ENCODE results near the gene CCDC69. TPM values are rescaled to one million over a fixed set of nuclear protein-coding genes. Genes with fewer than 3 reads are reported as not detected.

Gene CCDC69
- total RNA-seq, 6 experiments from 2014 or later, result 11.8 to 30.9 (median 22.9) TPM

DNA sequence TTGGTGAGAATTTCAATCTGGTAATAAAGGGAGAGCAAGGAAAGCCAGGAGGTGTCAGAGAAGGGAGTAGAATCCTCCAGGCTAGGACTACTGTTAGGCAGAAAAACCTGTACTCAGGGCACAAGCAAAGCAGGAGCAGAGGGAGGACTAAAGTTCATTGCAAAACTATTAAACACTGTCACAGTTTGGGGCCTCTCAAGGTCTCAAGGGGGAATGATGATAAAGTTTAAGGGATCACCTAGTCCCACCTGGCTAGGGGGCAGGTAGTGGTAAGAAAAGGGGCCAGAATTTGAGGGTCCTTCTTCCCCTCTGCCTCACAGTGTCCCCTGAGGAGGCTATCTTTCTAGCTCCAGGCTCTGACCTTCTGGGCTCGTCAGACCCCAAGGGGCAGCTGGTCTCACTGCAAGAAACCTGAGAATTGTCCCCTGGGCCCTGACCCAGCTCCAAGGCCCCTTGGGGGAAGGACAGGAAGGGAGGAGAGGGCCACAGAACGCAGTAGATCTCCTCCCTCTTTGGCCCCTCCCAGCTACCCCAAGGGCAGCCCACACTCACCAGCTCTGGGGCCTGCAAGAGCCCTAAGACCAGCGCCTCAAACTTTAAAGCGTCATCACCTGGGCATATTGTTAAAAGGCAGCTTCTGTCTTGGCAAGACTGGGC lies 974 bp downstream of the CCDC69 start:
- H3K4me1 ChIP-seq, result peaks cover 0 to 20% (median 3%) of the 10 kb centered on the region in 4 donors
- no peaks in the 10 kb centered on the region for H3K27me3 ChIP-seq
- peak overlapping the region; percentile 70 to 92 (median 83) for H3K27ac ChIP-seq
- peak; percentile 64 to 76 (median 66) for ATAC-seq
- H3K4me3 ChIP-seq, result peak overlapping the region; percentile 77 to 91 (median 82)
- no peaks in the 10 kb centered on the region for H3K9me3 ChIP-seq
- TF ChIP-seq CTCF (IDR thresholded peaks at IDR 0.05), result no peak
- TF ChIP-seq POLR2A (IDR thresholded peaks at IDR 0.05), result no peak
- WGBS (ENCODE audit: insufficient coverage, low coverage, low lambda C conversion rate, missing lambda C conversion rate), result 0% methylated on average over 1 of the region's 4 CpGs
- DNase-seq, result peak; percentile 47 to 67 (median 67)
- no peaks in the 10 kb centered on the region for H3K36me3 ChIP-seq
- intact Hi-C loops (cut with DNase I), result no loop called here

DNA sequence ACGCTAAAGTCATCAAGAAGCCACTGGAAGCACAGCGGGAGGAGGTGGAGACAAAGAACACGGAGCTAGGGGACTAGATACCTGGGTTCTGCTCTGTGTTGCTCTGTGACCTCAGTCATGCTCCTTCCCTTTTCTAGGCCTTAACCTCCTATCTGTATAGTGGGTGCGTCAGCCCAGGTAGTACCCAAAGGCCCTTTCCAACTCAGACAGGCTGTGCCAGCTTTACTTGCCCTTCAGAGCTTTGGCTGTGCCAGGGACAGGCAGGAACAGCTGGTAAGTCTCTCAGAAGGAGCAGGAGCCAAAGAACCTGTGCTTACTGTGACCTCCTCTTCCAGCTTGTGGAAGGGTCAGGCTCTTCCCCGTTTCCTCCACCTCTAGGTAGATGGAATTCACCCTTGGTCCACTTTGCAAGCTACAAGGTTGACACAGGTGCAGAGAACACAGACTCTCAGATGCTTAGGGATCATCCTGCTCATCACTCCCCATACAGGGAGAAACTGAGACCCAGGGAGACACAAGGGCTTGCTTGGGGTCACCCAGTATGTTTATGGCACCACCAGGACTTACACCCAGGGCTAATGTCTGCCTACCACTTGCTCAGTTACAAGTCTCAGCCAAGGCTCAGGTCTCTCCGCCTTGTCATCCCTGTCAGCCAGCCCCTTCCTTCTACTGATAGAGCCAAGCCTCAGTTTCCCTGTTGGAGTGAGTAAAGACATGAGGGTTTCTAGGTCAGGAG lies 1.7 kb downstream of the CCDC69 start:
- no peaks in the 10 kb centered on the region for H3K27me3 ChIP-seq
- 93% methylated on average over 5 of the region's 6 CpGs for WGBS (ENCODE audit: insufficient coverage, low coverage, low lambda C conversion rate, missing lambda C conversion rate)
- DNase-seq (no peak), ATAC-seq (no peak)
- H3K27ac ChIP-seq, result peak overlapping the region in 1 of 3 donors; percentile 83
- H3K9me3 ChIP-seq, result no peaks in the 10 kb centered on the region
- H3K36me3 ChIP-seq, result no peaks in the 10 kb centered on the region
- peak overlapping the region in 2 of 3 donors; percentile 77 to 82 for H3K4me3 ChIP-seq
- peaks cover 0 to 20% (median 3%) of the 10 kb centered on the region in 4 donors for H3K4me1 ChIP-seq
- intact Hi-C loops (cut with DNase I), result no loop called here
- TF ChIP-seq POLR2A (IDR thresholded peaks at IDR 0.05) (no peak), CTCF (IDR thresholded peaks at IDR 0.05) (no peak)

GRCh38 chr5:151221574-151221973 lies 2.3 kb downstream of the CCDC69 start:
- no peak for TF ChIP-seq POLR2A (IDR thresholded peaks at IDR 0.05)
- intact Hi-C loops (cut with DNase I), result no loop called here
- no peak for ATAC-seq
- Histone ChIP-seq H3K27me3 (no peaks in the 10 kb centered on the region), H3K9me3 (no peaks in the 10 kb centered on the region), H3K36me3 (no peaks in the 10 kb centered on the region), H3K4me1 (peaks cover 0 to 20% (median 3%) of the 10 kb centered on the region in 4 donors), H3K27ac (no peak overlapping the region), H3K4me3 (no peak overlapping the region)
- no peak for DNase-seq
- WGBS (ENCODE audit: insufficient coverage, low coverage, low lambda C conversion rate, missing lambda C conversion rate), result 69% methylated on average over 2 of the region's 3 CpGs

- Histone ChIP-seq H3K36me3 (no peaks in the 10 kb centered on the region), H3K27ac (no peak overlapping the region), H3K4me1 (peaks cover 0 to 28% (median 3%) of the 10 kb centered on the region in 4 donors), H3K4me3 (no peak overlapping the region), H3K9me3 (no peaks in the 10 kb centered on the region), H3K27me3 (no peaks in the 10 kb centered on the region)
- peak in 3 of 4 donors; percentile 7 to 14 (median 8) for TF ChIP-seq CTCF (IDR thresholded peaks at IDR 0.05)
- TF ChIP-seq POLR2A (IDR thresholded peaks at IDR 0.05), result no peak
- DNase-seq (no peak), ATAC-seq (no peak)
- 80% methylated on average over 6 of the region's 7 CpGs for WGBS (ENCODE audit: insufficient coverage, low coverage, low lambda C conversion rate, missing lambda C conversion rate)
- intact Hi-C loops (cut with DNase I), result no loop called here
These were observed 4.1 kb downstream of the CCDC69 start for GRCh38 chr5:151219789-151220188.

GRCh38 chr5:151219138-151219537 lies 4.8 kb downstream of the CCDC69 start:
- no peak for DNase-seq
- WGBS (ENCODE audit: insufficient coverage, low coverage, low lambda C conversion rate, missing lambda C conversion rate), result 96% methylated on average over 5 of the region's 9 CpGs
- Histone ChIP-seq H3K27me3 (no peaks in the 10 kb centered on the region), H3K27ac (no peak overlapping the region), H3K36me3 (no peaks in the 10 kb centered on the region), H3K4me3 (no peak overlapping the region), H3K4me1 (peaks cover 0 to 26% (median 3%) of the 10 kb centered on the region in 4 donors), H3K9me3 (no peaks in the 10 kb centered on the region)
- TF ChIP-seq POLR2A (IDR thresholded peaks at IDR 0.05) (no peak), CTCF (IDR thresholded peaks at IDR 0.05) (no peak)
- intact Hi-C loops (cut with DNase I), result no loop called here
- ATAC-seq, result no peak
